CD1c-positive myeloid dendritic cell (primary cell): ENCODE measurements around the gene C1QTNF8.
A peak's percentile ranks its signal among the peaks of the same experiment; 100 is the strongest.

Experiments used
- DNase-seq: peaks from one replicate; pipeline ENCODE4 v3.0.0-alpha.2; 2016; ENCODE audit errors: extremely low spot score

The C1QTNF8 gene

DNA sequence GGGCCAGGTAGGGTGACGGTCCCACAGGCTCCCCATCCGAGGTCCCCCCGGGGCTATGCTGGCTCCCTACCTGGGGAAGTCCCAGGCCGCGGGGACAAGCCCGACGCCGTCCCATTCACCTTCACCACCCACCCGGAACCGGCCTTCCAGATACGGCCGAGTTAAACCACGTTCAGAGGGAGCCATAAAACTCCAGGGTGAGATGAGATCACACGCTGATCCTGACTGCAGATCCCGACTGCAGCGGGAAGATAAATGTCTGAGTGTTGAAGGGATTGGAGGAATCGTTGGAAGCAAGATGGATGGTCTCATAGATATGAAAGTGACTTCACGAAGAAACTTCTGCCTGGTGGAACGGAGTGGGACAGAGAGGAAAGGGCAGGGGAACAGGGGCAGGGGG is 13.6 kb upstream of the C1QTNF8 start:
- no peak for DNase-seq

DNA sequence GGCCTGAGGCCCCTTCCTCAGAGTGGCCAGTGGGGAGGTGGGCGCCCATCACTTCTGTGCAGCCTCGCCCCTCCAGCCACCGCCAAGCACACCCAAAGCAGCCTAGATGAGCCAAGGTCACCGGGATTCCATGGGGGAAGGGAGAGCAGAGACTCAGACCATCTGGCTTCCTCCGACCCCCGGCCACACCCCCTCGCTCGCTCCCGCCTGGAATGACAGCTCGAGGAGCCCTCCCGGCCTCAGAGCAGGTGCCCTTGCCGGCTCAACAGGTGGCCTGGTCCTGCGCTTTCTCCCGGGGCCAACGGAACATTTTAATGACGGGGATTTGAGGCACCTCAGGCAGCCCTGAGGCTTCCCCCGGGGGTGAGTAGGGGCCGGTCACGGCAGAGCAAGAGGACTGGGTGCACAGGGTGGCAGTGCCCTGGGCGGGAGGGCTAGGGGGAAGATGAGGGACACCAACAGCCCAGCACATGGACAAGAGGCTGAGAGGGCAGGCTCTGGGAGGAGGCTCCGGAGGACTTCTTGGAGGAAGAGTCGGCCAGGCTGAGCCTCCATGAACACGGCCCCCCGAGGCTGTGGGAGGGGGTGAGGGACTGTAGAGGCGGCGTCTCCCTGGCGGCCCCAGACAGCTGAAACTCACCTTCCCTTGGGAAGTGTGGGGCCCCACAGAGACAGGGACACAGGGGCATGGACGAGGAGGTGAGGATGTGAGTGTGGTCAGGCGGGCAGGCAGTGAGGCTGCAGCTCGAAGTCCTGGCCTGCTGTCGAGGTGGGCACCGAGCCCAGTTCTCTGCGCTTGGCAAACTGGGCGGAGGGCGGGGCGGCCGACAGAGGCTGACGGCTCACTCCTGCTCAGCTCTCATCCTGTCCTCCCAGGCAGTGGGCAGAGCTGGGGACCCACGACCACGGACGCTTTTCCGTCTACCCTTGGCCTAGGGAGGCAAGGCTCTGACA is 12.5 kb upstream of the C1QTNF8 start:
- no peak for DNase-seq

DNA sequence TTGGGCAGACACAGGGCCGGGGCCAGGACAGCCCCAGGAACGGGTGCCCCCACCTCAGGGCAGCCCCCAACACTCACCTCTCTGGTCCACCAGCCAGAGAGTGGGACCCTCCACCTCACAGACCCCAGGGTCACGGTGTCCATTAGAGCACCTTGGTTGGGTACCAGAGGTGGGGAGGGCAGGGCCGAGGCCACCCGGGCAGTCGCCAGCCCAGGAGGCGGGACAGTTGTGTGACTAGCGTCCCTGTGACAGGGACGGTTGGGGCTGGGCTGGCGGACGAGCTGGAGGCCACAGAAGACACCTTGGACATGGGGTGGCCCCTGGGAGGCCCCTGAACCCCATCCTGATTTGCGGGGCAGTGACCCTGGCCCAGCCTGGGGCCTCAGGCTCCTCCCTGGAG is 11.7 kb upstream of the C1QTNF8 start:
- no peak for DNase-seq

DNA sequence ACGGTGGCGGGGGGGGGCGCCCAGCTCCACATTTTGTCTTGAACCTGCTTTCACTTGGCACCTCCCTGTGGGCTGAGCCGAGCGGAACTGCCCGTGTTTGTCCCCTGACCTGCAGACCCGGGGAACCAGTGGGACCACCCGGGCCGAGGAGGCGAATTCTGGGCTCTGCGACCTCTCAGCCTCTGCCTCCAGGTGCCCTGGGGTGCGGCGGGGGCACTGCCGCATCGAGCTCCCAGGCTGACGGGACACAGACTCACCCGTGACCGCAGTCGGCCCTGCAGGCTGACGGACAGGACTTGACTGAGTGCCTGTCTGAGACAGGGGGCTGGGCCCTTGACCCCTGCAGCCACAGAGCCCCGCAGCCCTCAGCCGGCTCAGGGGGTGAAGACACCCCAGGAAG is 11.1 kb upstream of the C1QTNF8 start:
- DNase-seq: no peak

DNA sequence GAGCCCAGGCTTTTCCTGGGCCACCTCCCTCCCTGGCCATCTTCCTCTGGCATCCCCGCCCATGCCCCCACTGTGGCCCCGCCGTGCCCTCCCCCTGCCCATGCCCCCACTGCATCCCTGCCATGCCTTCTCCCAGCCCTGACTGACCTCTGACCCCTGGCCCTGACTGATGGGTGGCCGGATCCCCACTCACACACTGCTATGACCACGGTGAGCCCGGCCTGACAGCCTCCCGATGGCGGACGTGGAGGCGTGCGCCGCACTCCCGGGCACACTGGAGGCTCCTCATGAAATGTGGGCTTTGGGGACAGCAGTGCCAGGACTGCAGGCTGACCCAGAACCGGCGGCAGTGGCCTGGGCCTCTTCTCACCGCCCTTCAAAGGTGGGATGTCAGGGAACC is 10.6 kb upstream of the C1QTNF8 start:
- no peak for DNase-seq

DNA sequence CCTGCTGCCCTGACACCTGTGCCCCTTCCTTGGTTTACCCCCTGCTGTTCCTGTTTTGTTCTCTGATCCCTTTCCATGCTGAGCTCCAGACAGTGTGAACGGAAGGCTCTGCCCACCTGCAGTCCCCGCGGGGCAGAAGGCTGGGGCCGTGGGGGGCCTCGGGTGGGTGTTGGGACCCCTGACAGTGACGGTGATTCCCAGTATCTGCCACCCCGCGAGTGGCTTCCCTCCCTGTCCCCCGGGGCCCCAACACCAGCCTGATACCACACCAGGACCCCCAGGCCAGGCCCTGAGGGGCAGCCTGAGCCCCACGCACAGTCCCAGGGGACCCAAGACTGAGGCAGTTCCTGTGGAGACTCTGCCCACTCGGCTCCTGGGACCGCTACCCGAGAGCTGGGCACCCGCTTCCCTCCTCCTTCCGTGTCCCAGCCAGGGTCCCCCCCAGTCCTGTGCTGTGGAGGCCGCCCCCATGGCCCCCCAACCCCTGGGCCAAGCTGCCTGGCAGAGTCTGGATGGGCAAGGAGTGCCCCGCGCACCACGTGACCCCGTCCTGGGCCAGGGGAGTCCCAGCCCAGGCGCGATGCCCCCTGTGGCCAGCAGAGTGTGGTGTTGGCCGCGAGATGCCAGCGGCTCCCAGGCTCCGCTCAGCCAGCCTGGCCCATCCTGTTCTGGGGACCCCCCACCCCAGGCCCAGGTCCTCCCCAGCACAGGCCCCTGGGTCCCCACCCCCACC is 10.0 kb upstream of the C1QTNF8 start:
- DNase-seq: peak; percentile 37

DNA sequence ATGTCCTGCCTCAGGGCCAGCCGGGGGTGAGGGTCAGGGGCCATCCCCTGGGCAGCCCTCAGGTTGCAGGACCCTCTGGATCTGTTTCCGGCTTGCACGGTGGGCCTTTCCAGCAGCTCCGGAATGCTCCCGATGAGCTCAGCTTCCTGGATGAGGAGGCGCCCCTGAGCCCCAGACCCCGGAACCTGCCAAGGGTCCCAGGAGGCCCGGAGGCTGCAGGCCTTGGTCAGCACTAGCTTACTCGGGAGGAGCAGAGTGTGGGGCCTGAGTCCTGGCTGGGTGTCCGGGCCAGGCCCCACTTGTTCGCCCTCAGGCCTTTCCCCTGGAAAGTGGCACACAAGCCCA is 7.6 kb upstream of the C1QTNF8 start:
- no peak for DNase-seq

DNA sequence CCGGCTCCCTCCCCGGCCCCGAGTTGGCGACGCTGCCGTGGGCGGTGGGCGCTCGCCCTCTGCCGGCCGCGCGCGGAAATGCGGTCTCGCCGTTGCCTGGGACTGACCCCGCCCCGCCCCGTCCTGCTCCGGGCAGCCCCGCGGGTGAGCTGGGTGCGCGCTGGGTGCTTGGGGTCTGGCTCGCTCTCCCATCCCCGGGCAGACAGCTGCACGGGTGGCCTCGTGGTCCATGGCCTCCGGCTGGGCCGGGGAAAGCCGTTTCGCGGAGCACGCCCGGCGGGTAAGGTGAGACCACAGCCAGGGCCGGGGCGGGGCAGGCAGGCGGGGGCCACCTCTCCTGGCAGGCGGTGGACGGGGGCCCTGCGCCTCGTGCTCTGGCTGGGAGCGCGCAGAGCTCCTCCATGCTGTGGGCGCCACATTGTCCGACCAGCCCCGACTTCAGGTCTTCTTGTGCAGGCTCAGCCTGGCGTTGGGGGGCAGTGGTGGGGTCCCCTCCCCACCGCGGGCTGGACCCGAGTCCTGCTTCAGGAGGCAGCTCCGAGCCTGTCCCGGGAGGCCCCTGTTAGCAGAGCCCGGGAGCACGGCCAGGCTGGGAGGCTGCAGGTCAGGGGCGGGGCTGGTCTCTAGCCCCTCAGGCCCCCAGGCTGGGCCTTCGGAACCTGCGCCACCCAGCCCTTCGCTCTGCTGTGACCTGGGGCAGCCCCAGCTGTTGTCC is 7.0 kb upstream of the C1QTNF8 start:
- peak; percentile 68 for DNase-seq

DNA sequence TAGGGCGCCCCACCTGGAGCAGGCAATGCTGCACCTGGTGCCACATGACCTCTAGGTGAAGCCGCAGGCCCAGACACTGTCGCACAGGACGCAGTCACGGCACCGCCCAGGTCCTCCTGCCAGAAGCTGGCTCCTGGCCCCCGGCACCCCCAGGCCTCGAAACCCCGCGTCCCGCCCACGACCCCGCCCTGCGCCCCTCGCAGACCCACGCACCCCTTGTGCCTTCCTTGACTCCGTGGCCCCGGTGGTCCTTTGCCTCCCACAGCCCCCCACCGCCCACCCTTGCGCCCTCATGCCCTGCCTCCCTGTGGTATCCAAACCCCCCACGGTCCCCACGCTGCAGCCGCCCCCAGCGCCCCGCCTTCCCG is 6.3 kb upstream of the C1QTNF8 start:
- DNase-seq: no peak

DNA sequence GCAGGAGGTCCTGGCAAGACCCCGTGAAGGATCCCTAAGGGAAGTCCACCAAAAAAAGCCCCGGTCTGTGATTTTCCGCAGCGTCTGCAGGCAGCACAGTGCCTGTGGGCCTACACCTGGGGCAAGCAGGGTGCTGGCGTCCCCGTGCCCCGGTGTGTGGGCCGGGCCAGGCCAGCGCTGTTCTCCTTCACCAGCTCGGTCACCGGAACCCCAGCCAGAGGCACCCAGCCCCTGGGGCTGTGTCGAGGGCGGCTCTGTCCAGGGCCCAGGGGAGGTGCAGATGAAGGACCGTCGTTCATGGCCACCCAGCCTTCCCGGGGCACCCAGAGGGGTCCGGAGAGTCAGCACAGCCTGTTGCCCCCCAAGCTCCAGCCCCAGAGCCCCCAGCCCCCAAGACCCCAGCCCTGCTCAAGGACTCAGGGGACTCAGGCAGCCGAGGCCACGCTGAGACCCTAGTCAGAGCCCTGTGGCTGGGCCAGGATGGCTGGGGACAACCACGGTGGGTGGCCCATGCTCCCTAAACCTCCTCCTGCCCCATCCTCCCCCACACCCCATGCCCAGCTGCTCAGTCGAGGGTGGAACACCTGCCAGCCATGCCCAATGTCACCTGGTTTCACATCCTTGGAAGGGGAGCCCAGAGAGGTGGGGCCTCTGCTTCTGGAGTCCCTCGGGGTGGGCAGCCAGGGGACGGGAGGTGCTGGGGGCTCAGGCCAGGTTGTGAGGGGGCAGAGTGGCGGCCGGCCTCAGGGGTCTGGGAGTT is 5.7 kb upstream of the C1QTNF8 start:
- no peak for DNase-seq

DNA sequence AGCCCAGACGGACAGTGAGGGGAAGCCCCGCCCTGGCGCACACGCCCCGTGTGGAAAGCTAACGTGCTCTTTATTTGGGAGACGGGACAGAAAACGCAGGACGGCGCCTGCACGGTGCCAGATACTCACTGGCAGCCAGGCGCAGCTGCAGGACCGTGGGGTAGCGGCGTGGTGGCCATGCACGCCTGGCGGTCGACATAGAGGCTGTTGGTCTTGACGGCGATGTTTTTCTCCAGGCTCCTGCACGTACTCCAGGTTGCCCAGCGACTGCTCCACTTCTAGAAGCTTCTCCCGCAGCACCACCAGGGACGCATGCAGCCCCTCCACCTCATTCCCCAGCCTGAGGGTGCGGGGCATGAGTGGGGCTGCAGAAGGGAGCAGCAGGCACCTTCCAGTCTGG is 5.1 kb upstream of the C1QTNF8 start:
- no peak for DNase-seq

DNA sequence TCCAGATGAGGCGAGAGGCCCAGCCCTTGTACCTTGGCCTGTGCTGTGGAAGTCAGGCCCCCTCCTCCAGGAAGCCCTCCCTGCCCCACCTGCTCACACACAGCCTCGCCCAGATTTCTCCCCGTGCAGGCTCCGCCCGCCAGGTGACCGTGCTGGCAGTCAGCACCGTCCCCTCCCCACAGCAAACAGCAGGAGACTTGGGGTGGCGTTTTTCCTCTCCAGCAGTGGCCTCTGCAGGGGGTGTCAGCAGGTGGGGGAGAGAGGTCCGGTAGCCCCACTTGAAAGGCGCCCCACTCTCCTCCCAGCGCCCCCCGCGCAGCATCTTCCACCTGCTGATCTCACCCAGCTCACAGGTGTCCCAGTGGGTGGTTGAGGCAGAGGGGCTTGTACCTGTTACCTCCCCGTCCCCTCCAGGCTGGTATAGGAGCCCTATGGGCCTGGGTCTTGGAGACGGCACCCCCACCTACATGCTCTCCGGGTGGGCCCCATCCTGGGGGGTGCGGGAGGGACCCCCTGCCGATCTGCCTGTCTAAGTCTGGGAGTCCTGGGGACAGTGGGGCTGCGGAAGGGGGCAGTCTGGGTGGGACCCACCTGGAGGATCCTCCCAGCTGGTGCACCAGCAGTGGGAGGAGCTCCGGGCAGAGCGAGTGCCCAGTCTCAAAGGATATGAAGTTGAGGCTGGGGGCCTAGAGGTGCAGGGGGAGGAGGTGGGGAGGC is 4.2 kb upstream of the C1QTNF8 start:
- DNase-seq: no peak

DNA sequence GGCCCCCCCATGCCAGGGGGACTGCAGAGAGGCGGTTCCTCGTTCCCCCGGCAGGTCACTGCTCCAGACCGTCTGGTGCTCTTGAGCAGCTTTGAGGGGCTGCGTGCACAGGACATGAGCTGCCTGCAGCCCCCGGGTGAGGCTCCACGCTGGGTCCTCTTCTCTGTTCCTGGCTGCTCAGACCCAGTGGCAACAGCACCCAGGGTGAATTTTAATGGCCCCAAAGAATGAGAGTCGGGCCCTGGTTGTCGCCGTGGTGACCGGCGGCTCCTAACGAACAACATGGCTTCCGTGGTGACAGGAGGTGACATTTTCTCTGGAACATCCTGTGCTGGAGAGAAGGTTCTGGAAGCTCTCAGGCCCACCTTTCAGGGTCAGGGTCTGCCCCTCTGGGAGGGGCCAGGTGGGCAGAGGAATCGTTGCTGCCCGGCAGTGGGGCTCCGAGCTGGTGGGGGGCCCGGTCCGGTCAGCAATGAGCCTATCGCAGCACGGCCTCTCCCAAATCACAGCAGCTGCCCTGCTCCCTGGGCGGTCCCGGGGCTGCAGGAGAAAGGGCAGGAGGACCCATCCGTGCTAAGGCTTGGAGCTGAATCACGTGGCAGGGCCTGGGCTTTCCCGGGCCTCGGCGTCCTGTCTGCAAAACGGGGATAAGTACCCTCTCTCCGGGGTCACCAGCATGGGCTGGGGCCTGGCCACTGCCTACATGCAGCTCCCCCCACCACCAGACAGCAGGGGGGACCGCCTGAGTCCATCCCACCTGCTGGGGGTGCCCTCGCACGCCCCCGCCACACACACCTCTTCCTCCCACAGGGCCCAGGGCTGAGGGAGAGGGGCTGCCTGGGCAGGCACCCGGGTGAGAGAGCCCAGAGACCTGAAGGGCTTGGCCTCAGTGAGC is 3.4 kb upstream of the C1QTNF8 start:
- peak; percentile 8 for DNase-seq

DNA sequence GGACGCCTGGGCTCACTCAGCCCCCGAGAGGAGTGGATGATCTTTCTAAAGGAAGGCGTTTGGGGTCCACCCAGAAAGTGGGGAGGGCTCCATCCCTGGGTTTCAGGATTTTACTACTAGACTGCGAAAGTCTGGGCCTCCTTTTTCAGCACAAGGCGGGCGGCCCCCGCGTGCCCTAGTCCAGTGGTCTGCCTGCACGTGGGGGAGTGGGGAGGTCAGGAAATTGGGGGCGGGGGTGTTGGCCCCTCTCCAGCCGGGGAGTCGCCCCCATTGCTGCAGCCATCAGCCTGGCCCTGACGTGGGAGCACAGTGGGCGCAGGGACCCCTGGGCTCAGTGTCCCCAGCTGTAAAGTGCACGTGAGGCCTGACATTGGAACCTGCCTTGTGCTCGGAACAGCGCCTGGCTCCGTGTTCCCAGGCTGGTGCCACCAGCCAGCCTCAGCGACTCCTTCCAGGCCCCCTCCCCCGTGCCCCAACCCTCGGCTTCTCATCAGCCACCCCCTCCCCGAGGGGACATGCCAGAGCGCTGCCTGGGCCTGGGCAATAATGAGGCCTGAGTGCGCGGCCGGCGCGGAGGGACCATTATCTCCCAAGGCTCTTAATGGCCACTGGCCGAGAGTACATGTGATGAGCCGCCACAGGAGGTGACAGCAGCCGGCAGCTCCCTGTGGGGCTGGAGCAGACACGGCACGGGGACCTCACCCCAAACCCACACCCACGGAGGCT is 2.4 kb upstream of the C1QTNF8 start:
- no peak for DNase-seq

DNA sequence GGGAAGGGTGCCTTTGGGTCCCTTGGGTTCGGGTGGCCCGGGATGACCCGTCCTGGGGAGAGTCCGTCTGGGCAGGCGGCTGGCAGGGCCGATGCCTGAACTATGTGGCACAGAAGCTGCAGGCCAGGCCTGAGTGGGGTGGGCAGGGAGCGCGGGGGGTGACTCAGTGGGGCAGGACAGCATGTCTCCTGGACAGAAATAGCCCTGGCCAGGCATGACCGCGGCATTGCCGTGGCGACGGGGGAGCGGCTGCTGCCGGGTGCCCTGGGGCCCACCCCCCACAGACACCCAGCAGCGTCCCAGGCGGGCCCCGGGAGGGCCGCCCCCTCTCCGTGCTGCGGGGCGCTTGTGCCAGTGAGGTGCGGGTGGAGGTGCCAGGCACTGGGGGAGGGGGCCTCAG is 1.8 kb upstream of the C1QTNF8 start:
- DNase-seq: no peak

DNA sequence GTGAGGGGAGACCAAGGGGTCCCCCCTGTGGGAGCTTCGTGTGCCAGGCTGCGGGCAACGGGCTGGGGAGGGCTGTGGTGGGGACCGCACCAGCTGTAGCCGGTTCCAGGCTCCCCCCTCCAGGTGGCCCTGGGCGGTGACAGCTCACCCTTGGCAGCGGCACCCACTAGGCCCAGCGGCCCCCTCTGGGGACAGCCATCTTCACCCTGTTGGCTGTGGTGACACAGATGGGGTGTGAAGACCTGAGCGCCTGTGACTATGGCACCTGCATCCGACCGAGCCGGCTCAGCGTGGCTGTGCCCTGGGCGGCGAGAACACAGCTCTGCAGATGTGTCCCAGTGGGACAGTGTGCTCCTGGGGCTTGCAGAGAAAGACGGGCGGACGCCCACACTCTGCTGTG is 1.1 kb upstream of the C1QTNF8 start:
- no peak for DNase-seq

DNA sequence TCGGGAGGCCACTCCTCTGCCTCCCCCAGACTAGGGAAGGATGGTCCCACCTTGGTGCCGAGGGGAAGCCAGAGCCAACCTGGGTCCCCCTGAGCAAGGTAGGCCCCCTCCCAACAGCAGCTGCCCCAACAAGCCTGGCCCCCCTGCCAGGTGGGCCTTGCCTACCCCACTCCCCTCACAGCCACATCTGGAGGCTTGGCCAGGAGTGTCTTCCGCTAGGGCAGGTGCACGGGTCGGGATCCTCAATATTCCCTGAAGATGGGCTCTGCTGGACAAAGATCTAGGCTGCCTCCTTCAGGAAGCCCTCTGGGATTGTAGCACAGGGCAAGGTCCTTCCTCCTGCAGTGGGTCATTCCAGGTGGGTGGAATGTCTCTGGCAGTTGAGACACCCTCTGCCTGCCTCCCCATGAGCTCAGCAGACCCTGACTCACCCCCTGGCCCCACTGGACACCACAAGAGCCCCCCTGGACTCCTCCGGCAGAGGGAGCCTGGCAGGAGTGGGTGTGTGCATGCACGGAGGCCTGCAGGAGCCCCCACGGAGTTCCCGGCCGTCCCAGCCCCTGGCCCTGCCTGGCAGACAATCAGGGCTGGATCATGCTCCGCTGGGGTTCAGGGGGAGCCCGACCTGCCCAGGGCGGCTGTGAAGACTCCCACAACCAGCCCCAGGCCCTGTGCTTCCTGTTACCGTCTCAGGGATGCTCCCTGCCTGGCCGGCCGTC is 435 bp downstream of the C1QTNF8 start:
- DNase-seq: no peak

DNA sequence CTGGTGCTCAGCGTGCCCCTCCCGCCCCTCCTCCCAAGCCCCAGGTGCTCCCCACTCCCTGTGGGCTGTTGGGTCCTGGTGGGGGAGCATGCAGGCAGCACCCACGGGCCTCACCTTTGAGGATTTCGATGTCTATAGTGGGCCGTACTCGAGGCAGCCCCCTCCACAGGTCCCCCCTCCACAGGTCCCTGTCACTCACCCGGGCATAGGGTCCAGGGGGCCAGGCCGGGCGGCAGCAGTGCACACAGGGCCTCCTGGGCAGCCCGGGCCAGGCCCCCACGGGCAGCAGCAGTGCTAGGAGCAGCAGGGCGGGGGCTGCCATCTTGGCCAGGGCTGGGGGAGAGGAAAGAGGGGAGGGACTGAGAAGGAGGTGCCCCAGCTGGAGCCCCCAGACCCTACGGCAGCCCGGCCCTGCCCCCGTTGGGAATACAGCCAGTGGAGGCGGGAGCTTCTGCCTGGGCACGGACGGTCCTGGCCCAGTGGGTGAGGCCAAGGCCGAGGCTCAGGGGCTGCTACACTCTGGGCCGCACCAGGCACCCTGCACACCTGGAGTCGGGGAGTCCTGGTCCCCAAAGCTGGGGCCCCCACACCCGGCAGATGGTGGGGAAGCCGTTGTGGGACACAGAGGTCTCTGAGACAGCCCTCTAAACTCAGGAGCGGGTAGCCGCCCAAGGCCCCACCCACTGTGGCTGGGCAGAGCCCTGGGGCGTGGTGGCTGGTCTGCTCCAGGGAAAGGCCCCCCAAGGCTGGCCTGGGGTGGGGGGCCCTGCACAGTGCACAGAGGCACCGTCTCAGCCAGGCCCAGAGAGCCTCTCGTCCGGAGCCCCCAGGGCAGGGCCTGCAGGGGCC is 1.2 kb downstream of the C1QTNF8 start:
- DNase-seq: no peak
